GM12891 (cell line): ENCODE data around the gene PAPOLA.

ENCODE experiments used
- POLR2A ChIP-seq: IDR thresholded peaks from 2 replicates; pipeline ENCODE4 v1.6.1; 2011; ENCODE audit warnings: low read depth, low read length, control low read depth
- POLR2AphosphoS5 ChIP-seq: IDR thresholded peaks from 2 replicates; pipeline ENCODE4 v1.6.1; 2011; ENCODE audit warnings: low read depth, low read length, control low read depth
- POU2F2 ChIP-seq: IDR thresholded peaks from 2 replicates; pipeline ENCODE4 v1.6.1; 2011; ENCODE audit warnings: low read depth, mild to moderate bottlenecking, control low read depth, low read length, moderate library complexity
- SPI1 ChIP-seq: IDR thresholded peaks from 2 replicates; pipeline ENCODE4 v1.6.1; 2011; ENCODE audit warnings: low read depth, low read length, control low read depth
- TAF1 ChIP-seq: IDR thresholded peaks from 2 replicates; pipeline ENCODE4 v1.6.1; 2011; ENCODE audit warnings: low read depth, low read length, control low read depth

DNA sequence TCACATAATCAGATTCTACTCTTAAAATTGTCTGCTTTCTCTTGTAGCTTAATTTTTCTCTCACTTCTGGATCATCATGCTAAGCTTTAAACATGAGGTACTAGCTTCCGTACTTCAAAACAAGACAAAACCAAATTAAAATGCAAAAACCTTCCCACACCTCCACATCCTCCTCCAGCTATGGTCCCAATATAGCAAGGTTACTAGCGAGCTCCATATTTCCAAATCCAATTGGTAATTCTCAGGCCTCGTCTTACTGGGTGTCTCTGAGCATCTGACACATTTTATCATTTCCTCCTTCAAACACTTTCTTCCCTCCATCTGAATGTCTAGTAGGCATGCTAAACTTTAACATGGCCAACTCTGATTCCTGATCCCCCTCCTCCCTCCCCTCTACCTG lies 7.9 kb upstream of the PAPOLA start:
- TF ChIP-seq POU2F2 (no peak), POLR2A (no peak), POLR2AphosphoS5 (no peak), TAF1 (no peak), SPI1 (no peak)
